GM19372 (cell line): Measurements from ENCODE around the gene NKD2.

Experiments
- ATAC-seq: cut with Tn5 transposase; IDR thresholded peaks from one replicate; pipeline ENCODE4 v1.9.1; 2021; ENCODE audit warnings: mild to moderate bottlenecking, low read depth, moderate library complexity; ENCODE audit not compliant: unreplicated experiment

Gene NKD2

DNA sequence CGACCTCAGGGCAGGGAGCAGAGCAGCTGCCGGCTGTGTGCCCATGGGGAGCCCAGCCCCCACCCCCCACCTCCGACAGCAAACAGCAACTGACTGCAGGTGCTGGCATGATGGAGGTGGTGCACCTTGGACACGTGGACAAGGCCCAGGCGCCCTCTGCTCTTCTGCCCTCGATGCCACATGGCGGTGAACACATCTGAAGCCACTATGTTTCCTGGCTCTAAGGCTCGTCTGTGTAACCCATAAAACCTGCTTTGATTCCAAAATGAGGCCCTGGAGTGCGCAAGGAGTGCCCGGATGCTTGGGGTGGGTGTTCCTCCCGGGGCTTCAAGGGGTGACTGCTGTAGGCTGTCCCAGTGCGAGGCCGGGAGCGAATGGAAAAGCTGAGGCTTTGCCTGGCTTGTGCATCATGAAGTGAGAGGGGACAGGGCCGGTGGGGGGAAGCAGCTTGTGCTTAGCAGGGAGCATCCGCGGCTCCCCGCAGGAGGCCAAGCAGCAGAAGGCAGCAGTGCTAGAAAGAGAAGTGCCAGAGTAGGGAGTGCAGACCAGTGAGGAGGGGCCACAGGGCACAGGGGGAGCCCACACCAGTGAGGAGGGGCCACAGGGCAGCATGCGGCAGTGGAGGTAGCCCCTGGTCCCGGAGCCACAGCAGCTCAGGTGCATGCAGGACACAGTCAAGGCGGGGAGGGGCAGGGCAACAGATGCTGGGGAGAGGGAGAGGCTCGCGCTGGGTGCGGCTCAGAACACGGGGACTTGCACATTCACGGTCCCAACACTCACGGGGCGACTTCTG is 30.0 kb downstream of the NKD2 start:
- no peak for ATAC-seq

DNA sequence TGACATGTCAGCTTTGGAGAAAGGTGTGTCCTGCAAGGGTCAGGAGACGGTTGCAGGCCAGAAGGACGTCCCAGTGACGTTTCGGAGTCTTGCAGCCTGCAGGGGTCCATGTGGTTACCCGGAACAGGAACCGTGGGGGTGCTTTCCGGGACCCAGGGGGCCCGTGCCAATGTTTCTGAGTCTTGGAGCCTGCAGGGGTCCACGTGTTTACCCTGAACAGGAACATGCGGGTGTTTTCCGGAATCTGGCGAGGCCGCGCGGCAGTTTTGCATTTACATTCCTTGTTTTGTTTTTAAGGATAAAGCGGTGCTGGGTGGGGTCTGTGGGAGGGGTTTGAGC is 30.6 kb downstream of the NKD2 start:
- no peak for ATAC-seq

DNA sequence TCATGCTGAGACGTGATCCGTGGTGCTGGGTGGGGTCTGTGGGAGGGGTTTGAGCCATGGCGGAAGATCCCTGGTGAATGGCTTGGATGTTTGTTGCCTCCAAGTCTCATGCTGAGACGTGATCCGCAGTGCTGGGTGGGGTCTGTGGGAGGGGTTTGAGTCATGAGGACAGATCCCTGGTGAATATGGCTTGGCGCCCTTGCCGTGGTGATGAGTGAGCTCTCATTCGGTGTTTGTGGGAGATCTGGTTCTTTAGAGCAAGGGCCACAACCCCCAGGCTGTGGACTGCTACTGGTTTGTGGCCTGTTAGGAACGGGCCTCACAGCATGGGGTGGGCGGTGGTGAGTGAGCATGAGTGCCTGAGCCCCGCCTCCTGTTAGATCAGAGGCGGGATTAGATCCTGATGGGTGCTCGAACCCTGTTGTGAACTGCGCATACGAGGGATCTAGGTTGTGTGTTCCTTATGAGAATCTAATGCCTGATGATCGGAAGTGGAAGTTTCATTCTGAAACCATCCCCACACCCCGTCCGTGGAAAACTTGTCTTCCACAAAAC is 31.2 kb downstream of the NKD2 start:
- ATAC-seq, result no peak

DNA sequence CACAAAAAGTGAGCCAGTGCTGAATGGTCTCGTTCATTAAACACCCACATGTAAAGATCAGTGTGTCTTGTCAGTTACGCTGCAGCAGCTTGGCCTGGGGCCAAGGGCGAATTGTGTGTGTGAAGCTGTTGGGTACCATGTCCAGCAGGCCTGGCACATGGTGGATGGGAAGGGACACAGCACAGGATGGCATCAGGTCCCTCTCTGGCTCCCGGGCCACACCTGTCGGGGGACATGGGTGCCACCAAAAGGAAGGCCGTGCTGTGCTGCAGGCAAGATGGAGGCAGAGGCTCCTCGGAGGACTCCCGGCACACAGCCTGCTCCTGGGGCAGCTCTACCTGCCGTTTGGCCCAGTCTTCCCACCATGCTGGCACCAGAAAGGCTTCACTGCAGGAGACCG is 32.0 kb downstream of the NKD2 start:
- ATAC-seq, result no peak

DNA sequence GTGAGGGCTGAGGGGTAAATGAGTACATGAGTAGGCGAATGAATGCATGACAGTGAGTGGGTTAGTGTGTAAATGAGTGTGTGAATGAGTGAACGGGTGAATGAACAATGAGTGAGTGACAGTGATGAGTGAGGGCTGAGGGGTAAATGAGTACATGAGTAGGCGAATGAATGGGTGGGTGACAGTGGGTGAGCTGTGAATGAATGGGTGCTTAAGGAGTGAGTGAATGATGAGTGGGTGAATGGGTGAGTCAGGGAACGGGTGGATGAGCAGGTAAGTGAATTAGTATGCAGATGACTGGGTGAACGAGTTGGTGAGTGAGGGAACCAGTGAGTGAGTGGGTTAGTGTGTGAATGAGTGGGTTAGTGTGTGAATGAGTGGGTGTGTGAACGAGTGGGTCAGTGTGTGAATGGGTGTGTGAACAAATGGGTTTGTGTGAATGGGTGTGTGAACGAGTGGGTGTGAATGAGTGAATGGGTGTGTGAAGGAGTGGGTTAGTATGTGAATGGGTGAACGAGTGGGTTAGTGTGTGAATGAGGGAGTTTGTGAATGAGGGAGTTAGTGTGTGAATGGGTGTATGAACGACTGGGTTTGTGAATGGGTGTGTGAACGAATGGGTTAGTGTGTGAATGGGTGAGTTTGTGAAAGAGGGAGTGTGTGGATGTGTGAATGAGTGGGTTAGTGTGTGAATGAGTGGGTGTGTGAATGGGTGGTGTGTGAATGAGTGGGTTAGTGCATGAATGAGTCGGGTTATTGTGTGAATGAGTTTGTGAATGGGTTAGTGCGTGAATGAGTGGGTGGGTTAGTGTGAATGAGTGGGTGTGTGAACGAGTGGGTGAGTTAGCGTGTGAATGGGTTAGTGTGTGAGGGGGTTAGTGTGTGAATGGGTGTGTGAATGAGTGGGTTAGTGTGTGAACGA is 32.9 kb downstream of the NKD2 start:
- no peak for ATAC-seq

DNA sequence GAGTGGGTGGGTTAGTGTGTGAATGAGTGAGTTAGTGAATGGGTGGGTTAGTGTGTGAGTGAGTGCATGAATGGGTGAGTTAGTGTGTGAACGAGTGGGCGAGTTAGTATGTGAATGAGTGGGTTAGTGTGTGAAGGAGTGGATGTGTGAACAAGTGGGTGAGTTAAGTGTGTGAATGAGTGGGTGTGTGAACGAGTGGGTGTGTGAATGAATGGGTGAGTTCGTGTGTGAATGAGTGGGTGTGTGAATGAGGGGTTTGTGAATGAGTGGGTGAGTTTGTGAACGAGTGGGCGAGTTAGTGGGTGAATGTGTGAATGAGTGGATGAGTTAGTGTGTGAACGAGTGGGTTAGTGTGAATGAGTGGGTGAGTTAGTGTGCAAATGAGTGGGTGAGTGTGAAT is 34.0 kb downstream of the NKD2 start:
- ATAC-seq, result no peak

DNA sequence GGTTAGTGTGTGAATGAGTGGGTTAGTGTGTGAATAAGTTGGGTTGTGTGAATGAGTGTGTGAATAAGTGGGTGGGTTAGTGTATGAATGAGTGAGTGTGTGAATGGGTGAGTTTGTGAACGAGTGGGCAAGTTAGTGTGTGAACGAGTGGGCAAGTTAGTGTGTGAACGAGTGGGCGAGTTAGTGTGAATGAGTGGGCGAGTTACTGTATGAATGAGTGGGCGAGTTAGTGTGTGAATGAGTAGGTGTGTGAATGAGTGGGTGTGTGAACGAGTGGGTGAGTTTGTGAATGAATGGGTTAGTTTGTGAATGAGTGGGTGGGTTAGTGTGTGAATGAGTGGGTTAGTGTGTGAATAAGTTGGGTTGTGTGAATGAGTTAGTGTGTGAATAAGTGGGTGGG is 34.7 kb downstream of the NKD2 start:
- no peak for ATAC-seq

DNA sequence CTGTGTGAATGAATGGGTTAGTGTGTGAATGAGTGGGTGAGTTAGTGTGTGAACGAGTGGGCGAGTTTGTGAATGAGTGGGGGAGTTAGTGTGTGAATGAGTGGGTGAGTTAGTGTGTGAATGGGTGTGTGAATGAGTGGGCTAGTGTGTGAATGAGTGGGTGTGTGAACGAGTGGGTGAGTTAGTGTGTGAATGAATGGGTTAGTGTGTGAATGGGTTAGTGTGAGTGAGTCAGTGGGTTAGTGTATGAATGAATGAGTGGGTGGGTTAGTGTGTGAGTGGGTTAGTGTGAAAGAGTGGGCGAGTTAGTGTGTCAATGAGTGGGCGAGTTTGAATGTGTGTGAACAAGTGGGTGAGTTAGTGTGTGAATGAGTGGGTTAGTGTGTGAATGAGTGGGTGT is 35.5 kb downstream of the NKD2 start:
- ATAC-seq, result no peak

DNA sequence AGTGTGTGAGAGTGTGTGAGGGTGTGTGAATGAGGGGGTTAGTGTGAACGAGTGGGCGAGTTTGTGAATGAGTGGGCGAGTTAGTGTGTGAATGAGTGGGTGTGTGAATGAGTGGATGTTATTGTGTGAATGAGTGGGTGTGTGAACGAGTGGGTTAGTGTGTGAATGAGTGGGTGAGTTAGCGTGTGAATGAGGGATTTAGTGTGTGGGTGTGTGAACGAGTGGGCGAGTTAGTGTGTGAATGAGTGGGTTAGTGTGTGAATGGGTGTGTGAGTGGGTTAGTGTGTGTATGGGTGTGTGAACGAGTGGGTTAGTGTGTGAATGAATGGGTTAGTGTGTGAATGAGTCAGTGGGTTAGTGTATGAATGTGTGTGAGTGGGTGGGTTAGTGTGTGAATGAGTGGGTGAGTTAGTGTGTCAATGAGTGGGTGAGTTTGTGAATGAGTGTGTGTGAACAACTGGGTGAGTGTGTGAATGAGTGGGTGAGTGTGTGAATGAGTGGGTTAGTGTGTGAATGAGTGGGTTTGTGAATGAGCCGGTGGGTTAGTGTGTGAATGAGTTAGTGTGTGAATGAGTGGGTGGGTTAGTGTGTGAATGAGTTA is 37.5 kb downstream of the NKD2 start:
- ATAC-seq, result no peak

DNA sequence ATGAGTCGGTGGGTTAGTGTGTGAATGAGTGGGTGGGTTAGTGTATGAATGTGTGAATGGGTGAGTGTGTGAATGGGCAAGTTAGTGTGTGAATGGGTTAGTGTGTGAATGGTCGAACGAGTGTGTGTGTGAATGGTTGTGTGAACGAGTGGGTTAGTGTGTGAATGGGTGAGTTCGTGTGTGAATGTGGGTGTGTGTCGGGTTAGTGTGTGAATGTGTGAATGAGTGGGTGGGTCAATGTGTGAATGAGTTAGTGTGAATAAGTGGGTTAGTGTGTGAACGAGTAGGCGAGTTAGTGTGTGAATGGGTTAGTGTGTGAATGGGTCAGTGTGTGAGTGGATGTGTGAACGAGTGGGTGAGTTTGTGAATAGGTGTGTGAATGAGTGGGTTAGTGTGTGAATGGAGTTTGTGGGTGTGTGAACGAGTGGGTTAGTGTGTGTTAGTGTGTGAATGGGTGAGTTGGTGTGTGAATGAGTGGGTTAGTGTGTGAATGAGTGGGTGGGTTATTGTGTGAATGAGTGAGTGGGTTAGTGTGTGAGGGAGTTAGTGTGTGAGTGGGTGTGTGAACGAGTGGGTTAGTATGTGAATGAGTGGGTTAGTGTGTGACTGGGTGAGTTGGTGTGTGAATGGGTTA is 38.8 kb downstream of the NKD2 start:
- ATAC-seq, result no peak

DNA sequence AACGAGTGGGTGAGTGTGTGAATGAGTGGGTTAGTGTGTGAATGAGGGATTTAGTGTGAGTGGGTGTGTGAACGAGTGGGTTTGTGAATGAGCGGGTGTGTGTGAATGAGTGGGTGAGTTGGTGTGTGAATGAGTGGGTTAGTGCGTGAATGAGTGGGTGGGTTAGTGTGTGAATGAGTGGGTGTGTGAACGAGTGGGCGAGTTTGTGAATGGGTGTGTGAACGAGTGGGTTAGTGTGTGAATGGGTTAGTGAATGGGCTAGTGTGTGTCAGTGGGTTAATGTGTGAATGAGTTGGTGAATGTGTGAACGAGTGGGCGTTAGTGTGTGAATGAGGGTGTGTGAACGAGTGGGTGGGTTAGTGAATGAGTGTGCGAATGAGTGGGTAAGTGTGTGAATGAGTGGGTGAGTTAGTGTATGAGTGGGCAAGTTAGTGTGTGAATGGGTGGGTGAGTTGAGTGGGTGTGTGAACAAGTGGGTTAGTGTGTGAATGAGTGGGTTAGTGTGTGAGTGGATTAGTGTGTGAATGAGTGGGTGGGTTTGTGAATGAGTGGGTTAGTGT is 39.6 kb downstream of the NKD2 start:
- no peak for ATAC-seq

DNA sequence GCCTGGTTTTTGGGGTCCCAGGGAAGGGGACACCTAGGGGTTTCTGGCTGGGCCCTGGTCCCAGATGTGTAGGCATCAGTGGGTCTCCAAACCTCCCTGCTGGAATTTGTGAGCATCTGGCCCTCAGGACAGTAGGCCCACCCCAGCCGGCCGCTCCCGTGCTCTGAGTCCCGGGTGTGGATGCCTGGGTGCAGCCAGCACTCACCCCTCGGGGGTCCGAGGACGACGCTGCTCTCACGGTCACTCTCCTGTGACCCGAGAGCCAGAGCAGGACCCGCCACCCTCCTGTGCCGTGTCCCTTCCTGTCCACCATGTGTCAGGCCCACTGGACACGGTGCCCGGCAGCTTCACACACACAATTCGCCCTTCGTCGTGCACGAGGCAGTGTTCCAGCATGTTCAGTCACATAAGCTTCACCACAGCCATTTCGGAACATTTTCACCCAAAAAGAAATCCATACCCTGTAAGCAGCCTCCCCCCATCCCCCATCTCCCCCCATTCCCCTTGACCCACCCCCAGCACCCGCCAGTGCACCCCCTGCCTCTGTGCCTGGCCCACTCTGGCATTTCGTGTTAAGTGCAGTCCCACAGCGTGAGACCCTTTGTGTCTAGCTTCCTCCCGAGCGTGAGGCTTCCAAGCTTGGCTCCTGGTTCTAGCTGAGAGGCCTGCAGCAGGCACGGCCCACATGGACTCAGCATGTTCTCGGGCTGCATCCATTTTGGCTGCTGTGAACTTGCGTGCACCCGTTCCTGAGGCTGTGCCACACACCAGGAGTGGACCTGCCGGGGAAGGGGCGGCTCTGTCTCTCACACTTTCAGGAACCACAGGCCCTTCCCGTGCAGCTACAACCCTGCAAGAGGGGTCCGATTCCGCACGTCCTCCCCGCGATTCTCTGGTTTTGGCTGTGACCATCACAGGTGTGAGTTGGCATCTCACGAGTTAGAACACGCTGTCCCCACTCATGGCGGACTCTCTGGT is 40.5 kb downstream of the NKD2 start:
- ATAC-seq, result no peak

DNA sequence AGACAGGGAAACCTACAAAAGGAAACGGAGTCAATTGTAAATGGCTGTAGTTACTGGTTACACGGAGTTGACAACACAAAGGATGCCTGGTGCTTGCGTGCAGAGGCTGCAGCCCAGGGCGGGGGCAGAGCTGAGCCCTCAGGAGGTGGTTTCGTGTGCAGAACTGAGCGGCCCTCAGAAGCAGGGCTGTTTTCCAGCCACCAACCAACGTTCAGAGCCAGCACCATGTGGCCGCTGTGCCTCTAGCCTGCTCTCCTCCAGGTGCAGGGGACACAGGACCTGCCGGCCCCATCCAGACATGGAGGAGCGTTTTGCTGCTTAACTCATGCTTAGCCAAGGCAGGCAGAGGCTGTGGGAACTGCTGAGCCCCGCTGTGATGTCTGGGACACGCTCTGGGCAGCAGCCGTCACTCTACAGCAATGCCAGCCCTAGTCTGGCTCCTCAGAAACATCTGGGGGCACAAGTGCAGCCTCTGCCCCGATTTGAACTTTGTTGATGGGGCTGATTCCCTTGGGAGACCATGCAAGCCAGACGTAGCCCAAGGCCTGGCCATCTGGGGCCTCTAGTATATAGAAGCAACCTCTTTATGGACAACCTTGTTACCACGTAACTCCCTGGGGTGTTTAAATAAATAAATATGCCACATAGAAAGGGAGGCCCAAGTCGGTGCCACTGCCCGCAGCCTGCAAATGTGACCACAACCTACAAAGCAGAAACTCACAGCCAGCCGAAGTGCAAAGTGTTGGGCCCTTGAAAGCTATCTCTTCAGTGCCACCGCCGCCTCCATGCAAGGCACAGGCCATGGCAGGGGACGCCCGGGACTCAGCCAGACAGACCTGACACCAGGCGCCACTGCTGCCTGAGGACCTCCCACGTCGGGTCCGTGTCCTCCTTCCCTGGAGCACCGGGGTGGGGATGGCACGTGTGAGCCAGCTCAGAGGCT is 42.1 kb downstream of the NKD2 start:
- ATAC-seq, result no peak

DNA sequence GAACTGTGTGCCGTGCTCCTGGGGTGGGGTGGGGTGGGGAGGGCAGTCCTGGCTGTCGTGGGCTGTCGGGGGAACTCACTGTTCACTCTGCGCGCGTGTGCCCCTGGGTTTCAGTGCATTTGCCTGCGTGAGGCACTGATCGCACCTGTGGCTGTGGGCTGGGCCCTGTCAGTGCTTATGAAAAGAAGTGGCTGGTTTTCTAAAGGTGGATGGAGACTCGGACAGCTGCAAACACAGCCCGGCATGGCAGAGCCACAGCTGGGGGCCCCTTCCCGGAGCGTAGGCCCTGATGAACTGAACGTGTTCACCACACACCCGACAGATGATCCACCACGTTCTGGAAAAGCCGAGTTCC is 42.7 kb downstream of the NKD2 start:
- no peak for ATAC-seq

DNA sequence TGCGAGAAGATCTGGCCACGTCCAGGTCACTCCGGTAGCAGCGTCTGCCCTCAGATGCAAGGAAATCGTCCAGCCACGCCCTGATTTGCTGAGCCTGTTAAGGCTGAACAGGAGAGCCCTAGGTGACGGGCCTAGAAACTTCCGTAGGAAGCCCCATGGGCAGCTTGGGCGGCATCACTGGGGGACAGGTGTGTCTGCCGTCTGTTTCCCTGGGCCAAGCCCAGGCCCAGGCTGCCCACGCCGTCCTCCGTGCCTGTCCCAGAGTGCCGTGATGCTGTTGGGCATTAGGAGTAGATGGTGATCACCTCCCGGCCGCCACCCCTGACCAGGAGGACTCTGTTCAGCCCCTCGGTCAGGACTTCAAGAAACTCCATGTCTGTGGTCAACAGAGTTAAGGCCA is 43.5 kb downstream of the NKD2 start:
- ATAC-seq, result no peak

DNA sequence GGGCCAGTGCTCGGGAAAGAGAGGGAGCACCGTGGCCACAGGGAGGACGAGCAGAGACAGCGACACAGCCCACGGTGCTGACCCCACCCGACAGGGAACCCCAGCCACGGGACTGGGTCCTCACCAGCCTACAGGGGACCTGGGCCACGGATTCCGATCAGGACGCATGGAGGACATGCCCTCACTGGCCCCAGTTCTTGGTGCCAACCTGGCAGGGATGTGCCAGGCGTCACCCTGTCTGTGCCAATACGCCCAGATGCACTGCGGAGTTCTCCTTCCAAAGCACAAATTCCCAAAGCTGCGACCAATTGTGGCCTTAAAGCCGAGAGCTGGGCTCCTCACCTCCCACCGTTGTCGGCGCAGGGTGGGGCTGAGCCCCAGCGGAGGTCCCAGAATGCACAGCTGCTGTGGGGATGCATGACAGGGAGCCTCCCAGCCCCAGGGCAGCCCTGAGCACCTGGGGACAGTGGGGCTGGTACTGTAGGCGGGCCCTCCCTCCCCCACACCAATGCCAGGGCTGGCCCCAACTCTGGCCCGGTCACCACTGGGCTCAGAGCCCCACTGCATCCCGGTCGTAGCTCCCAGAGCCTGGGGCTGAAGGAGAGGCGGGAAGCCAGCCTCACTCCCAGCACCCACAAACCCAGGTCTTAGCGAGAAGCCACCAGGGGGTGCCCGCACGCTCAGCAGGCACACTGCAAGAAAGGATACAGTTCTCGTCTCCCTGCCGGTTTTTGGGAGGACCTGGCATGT is 44.2 kb downstream of the NKD2 start:
- no peak for ATAC-seq

DNA sequence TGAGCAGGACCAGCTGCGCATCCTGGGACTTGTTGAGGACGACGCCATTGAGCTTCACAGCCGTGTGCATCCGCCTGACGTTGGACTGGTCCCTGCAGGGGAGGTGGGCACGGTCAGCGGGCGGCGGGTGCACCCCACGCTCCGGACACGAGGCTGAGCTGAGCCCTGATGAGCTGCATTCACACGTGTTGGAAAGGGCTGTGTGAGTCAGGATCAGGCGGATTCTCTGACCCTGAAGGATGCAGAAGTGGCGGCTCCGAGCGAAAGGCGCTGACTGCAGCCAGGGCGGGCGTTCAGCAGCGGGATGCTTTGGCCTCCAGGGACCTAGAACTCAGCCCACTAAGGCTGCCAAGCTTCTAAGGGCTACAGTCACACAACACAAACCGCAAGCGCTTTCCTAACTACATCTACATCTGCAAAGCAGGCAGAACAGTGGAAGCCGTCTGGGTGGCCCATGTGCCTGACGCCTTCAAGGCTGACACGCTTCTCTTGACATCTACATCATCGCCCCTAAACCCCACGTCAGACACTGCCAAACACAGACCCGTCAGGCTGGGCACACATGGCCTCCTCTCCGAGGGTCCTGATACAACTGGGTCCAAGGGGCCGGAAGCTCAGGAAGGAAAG is 44.9 kb downstream of the NKD2 start:
- ATAC-seq, result no peak
